Activated CD4-positive, alpha-beta T cell treated with anti-CD3 and anti-CD28 coated beads for 36 hours (primary cell): Measurements from ENCODE around the gene P3H2. TPM values are rescaled to one million over a fixed set of nuclear protein-coding genes. Genes with fewer than 3 reads are reported as not detected.
A peak's percentile ranks its signal among the peaks of the same experiment; 100 is the strongest.

ENCODE experiments used
- ATAC-seq: fragments of 200-7000 bp; cut with Tn5 transposase; one replicate; pipeline ENCODE4 v1.10.0; 2021; ENCODE audit warnings: mild to moderate bottlenecking, moderate library complexity
- CTCF ChIA-PET: fragments of 350-600 bp; sonication (Branson Sonifier 250); formaldehyde crosslinking; loops from one replicate; lab custom pipeline; 2021; ENCODE audit warnings: antibody characterized with exemption; lab: Charles Lee
- POLR2A ChIA-PET: fragments of 350-600 bp; sonication (Branson Sonifier 250); formaldehyde crosslinking; loops from one replicate; lab custom pipeline; 2021; ENCODE audit warnings: antibody characterized with exemption, inconsistent platforms; lab: Charles Lee
- DNase-seq: peaks from one replicate; pipeline ENCODE4 v3.0.0-alpha.2; 2020
- H3K27ac Mint-ChIP-seq: one replicate; pipeline ENCODE4 v1.8.0; 2021; ENCODE audit warnings: mixed read lengths
- H3K27me3 Mint-ChIP-seq: one replicate; pipeline ENCODE4 v1.8.0; 2021; ENCODE audit warnings: mixed read lengths
- H3K36me3 Mint-ChIP-seq: one replicate; pipeline ENCODE4 v1.8.0; 2021; ENCODE audit warnings: low read depth, mixed read lengths
- H3K4me1 Mint-ChIP-seq: one replicate; pipeline ENCODE4 v1.8.0; 2021; ENCODE audit warnings: mixed read lengths
- H3K4me3 Mint-ChIP-seq: one replicate; pipeline ENCODE4 v1.8.0; 2021; ENCODE audit warnings: mild to moderate bottlenecking, moderate library complexity, mixed read lengths
- H3K9me3 Mint-ChIP-seq: one replicate; pipeline ENCODE4 v1.8.0; 2021; ENCODE audit warnings: low read depth, mixed read lengths
- intact Hi-C, 2 experiments: fragments of 100-400 bp; cut with DNase I in 1 of 2; cut with micrococcal nuclease in 1 of 2; formaldehyde crosslinking; loops; one replicate each; pipeline versions ENCODE4 v1.14.2 to v1.15.1; 2022 to 2024; cut with DNase I, micrococcal nuclease
- total RNA-seq, 2 experiments: library from RNA; stranded (reverse); gene quantifications; one replicate each; pipeline ENCODE4 v1.2.3, GENCODE V29; 2021

The P3H2 gene
- total RNA-seq, 2 experiments from 2014 or later: not detected

DNA sequence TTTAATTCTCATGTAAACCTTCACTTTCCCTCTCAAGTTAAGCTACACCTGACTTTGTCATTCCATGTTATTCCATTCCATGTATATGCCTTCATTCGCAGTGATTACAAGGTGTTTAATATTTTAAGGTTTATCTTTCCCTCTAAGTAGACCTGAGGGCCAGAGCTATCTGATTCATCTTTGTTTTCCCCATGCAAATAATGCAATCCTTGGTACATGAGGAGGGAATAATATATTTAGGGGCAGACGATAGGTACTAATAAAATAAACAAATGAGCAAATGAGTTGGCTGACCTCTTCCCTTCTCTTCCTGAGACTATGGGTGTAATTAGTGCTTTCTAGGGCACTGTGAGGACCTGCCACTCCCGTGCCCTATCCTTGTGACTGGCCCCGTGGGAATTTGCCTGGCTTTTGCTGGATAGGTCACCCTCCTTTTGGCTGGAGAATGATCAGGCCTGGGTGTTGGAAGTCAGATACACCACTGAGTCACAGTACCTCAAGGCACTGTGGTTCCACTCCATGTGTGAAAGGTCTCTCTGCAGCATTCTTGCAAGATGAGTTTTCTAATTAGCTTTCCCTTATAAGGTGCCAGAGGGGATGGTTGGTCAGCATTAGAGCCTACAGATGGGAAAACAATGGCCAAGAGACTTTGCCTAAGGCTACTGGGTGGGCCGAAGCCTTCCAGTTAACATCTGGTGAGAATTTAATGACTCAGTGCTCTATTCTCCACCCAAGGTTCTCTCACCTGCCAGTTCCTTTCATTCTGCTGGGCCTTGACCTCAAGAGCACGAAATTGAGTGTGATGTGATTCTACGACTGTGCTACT is 183.2 kb downstream of the P3H2 start:
- intact Hi-C loops: no loop called here
- H3K36me3 Mint-ChIP-seq: no peaks in the 10 kb centered on the region
- H3K9me3 Mint-ChIP-seq: peaks cover 3% of the 10 kb centered on the region
- H3K27me3 Mint-ChIP-seq: peaks cover 2% of the 10 kb centered on the region
- H3K4me3 Mint-ChIP-seq: no peak overlapping the region
- ATAC-seq (no peak), DNase-seq (no peak)
- ChIA-PET POLR2A (no interaction called here), CTCF (interaction anchor here (0.7 to 1.9 kb wide), 3 partner anchors 11 to 768 kb away, joined by 3 to 9 read pairs (median 3); no protein-coding TSS in a partner anchor)
- peaks cover 6% of the 10 kb centered on the region for H3K4me1 Mint-ChIP-seq
- H3K27ac Mint-ChIP-seq: no peak overlapping the region

DNA sequence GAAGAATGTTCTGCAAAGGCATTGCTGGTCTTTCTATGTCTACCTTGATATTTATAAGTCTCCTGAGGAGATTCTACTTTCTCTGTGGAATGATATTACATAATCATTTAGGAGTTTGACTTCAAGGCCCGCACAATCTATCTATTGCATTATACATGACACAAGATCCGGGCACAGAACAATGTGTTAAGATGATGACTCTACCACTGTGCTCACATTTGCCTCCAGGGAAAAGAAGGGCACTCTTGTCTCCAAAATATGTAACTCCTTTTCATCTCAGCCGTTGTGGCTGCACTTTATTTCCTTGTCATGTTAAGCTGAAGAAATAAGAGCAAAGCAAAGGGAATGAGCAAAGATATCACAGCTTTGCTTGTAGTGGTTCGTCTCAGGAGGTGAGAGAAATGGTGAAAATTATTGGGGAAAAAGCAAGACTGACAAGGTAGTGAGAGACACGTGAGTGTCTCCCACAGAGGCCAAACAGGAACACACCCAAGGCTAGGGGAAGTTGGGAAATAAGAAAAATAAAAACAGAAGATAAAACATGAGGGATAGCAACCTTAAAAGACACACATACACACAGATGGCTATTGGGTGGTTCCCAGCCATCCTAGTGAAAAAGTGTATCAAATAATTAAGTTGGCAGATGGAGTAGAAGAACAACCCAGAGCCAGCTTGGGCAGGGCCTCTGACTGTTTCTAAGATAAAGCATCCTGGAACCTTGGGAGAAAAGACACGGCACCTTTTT is 184.3 kb downstream of the P3H2 start:
- no peaks in the 10 kb centered on the region for H3K4me1 Mint-ChIP-seq
- H3K36me3 Mint-ChIP-seq: no peaks in the 10 kb centered on the region
- peaks cover 2% of the 10 kb centered on the region for H3K27me3 Mint-ChIP-seq
- DNase-seq (no peak), ATAC-seq (no peak)
- intact Hi-C loops: no loop called here
- H3K9me3 Mint-ChIP-seq: peaks cover 3% of the 10 kb centered on the region
- ChIA-PET POLR2A (no interaction called here), CTCF (interaction anchor here (1.1 to 1.9 kb wide), 2 partner anchors 12 to 25 kb away, joined by 3 to 9 read pairs; no protein-coding TSS in a partner anchor)
- no peak overlapping the region for H3K27ac Mint-ChIP-seq
- no peak overlapping the region for H3K4me3 Mint-ChIP-seq

DNA sequence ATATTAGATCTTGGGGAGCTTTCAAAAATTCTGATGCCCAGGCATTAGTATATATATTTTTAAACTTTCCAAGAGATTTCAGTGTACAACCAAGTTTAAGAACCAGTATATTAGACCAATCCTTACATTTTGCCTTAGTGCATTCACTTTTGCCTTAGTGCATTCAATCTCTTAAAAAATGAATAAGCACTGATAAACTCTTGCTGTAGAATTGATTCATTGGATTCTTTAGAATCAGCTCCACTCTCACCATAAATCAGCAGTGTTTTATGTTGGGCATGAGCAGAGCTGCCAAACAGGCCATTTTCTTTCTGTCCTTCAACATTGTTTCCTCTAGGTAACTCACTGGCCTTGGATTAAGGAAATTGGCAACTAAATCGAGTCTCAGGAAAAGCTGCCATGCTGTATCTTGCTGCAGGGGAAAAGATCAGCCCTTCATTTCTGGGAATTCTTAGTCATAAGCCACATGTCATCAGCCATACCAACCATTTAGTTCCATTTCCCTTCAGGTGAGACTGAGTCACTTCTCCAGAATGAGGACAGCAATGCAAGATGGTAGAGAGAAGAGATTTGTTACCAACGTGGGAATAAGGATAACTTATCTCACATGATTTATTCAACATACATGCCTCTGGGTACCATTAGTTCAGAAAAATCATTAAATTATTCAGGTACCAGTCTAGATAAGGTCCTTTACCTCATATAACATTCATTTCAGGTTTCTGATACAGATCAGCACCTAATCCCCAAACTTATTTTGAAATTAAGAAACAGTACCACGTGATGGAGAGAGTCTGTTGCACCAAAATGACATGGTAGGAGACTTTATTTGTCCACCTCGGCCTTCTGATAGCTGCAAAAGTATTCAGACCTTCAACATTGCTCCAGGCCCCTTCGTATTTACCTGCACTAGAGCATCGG is 192.5 kb downstream of the P3H2 start:
- DNase-seq (no peak), ATAC-seq (peak; percentile 91)
- Mint-ChIP-seq H3K36me3 (no peaks in the 10 kb centered on the region), H3K27ac (peak overlapping the region; percentile 79), H3K27me3 (peaks cover 2% of the 10 kb centered on the region), H3K4me3 (no peak overlapping the region), H3K4me1 (peaks cover 26% of the 10 kb centered on the region), H3K9me3 (no peaks in the 10 kb centered on the region)
- intact Hi-C loops: loop anchor here (1.0 to 2.0 kb wide), 3 partner anchors 17 to 399 kb away; no protein-coding TSS in a partner anchor
- ChIA-PET CTCF (interaction anchor here (0.6 to 1.9 kb wide), 6 partner anchors 21 to 651 kb away, joined by 3 to 6 read pairs (median 4); no protein-coding TSS in a partner anchor), POLR2A (interaction anchor here (0.6 kb wide), 1 partner anchor 725 kb away, joined by 14 read pairs; no protein-coding TSS in a partner anchor)

- no peak overlapping the region for H3K27ac Mint-ChIP-seq
- no peaks in the 10 kb centered on the region for H3K36me3 Mint-ChIP-seq
- H3K4me3 Mint-ChIP-seq: no peak overlapping the region
- no peak for ATAC-seq
- ChIA-PET POLR2A (no interaction called here), CTCF (no interaction called here)
- DNase-seq: no peak
- H3K4me1 Mint-ChIP-seq: no peaks in the 10 kb centered on the region
- no peaks in the 10 kb centered on the region for H3K9me3 Mint-ChIP-seq
- H3K27me3 Mint-ChIP-seq: peaks cover 4% of the 10 kb centered on the region
- intact Hi-C loops: no loop called here
These were observed 198.9 kb downstream of the P3H2 start for GRCh38 chr3:189921770-189922169.

- ATAC-seq: peak; percentile 57
- ChIA-PET CTCF (no interaction called here), POLR2A (no interaction called here)
- DNase-seq: peak; percentile 11
- Mint-ChIP-seq H3K27ac (no peak overlapping the region), H3K4me3 (no peak overlapping the region), H3K9me3 (no peaks in the 10 kb centered on the region), H3K4me1 (peaks cover 1% of the 10 kb centered on the region), H3K36me3 (no peaks in the 10 kb centered on the region), H3K27me3 (peaks cover 11% of the 10 kb centered on the region)
- intact Hi-C loops: no loop called here
These were observed 205.9 kb downstream of the P3H2 start for GRCh38 chr3:189914799-189915198.

DNA sequence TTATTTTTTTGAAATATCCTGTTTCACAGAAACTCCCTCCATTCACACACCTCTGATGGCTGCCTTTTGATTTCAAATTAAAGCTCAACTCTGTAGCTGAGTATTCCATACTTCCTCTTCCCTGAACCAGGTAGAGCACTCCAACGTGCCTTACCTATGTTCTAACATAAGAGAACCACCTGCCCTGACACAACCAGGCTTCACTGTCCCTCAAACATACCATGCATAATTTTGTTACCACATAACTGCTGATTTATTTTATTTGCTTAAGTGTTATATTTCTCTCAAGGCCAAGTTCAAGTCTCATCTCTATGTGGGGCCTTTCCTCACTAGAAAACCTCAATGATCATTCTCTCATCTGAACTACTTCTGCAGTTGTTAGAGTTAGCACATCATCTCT is 209.7 kb downstream of the P3H2 start:
- intact Hi-C loops: no loop called here
- no peak for ATAC-seq
- Mint-ChIP-seq H3K4me3 (no peak overlapping the region), H3K27me3 (peaks cover 12% of the 10 kb centered on the region), H3K36me3 (no peaks in the 10 kb centered on the region), H3K9me3 (no peaks in the 10 kb centered on the region), H3K4me1 (peaks cover 1% of the 10 kb centered on the region), H3K27ac (no peak overlapping the region)
- ChIA-PET POLR2A (no interaction called here), CTCF (interaction anchor here (0.6 kb wide), 1 partner anchor 200 kb away, joined by 3 read pairs; no protein-coding TSS in a partner anchor)
- no peak for DNase-seq

DNA sequence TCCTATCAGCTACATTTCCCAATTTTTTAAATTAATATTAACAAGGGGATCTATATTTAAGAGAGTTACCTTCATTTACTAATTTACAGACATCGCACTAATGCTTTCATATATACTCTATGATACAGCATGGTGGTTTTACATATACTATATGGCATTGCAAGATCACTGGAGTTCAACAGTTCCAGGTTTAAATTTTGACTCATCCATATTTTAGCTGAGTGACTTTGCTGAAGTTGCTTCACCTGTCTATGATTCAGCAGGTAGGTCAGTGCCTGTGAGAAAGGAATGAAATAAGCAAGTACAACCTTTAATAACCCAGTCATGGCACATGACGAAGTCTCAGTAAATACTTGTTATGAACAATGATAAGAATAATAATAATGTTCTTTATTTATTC is 211.1 kb downstream of the P3H2 start:
- Mint-ChIP-seq H3K9me3 (no peaks in the 10 kb centered on the region), H3K36me3 (no peaks in the 10 kb centered on the region), H3K4me1 (no peaks in the 10 kb centered on the region), H3K27ac (no peak overlapping the region), H3K4me3 (no peak overlapping the region), H3K27me3 (peaks cover 7% of the 10 kb centered on the region)
- POLR2A ChIA-PET: no interaction called here
- CTCF ChIA-PET: no interaction called here
- ATAC-seq: no peak
- DNase-seq: no peak
- intact Hi-C loops: no loop called here

GRCh38 chr3:189909139-189909538 is 211.6 kb downstream of the P3H2 start:
- ATAC-seq (no peak), DNase-seq (no peak)
- no peak overlapping the region for H3K4me3 Mint-ChIP-seq
- intact Hi-C loops: no loop called here
- ChIA-PET CTCF (no interaction called here), POLR2A (no interaction called here)
- no peak overlapping the region for H3K27ac Mint-ChIP-seq
- H3K9me3 Mint-ChIP-seq: no peaks in the 10 kb centered on the region
- H3K4me1 Mint-ChIP-seq: no peaks in the 10 kb centered on the region
- no peaks in the 10 kb centered on the region for H3K36me3 Mint-ChIP-seq
- H3K27me3 Mint-ChIP-seq: peaks cover 7% of the 10 kb centered on the region

GRCh38 chr3:189908646-189909045 is 212.1 kb downstream of the P3H2 start:
- Mint-ChIP-seq H3K4me3 (no peak overlapping the region), H3K9me3 (no peaks in the 10 kb centered on the region), H3K36me3 (no peaks in the 10 kb centered on the region), H3K4me1 (no peaks in the 10 kb centered on the region), H3K27me3 (peaks cover 7% of the 10 kb centered on the region), H3K27ac (no peak overlapping the region)
- ChIA-PET CTCF (no interaction called here), POLR2A (interaction anchor here (0.6 kb wide), 1 partner anchor 9 kb away, joined by 3 read pairs; no protein-coding TSS in a partner anchor)
- DNase-seq (no peak), ATAC-seq (no peak)
- intact Hi-C loops: no loop called here

GRCh38 chr3:189907803-189908202 is 212.9 kb downstream of the P3H2 start:
- intact Hi-C loops: no loop called here
- no peak overlapping the region for H3K4me3 Mint-ChIP-seq
- ChIA-PET CTCF (interaction anchor here (0.9 kb wide), 1 partner anchor 53 kb away, joined by 3 read pairs; no protein-coding TSS in a partner anchor), POLR2A (no interaction called here)
- peaks cover 7% of the 10 kb centered on the region for H3K27me3 Mint-ChIP-seq
- ATAC-seq (no peak), DNase-seq (no peak)
- no peak overlapping the region for H3K27ac Mint-ChIP-seq
- H3K9me3 Mint-ChIP-seq: no peaks in the 10 kb centered on the region
- H3K36me3 Mint-ChIP-seq: no peaks in the 10 kb centered on the region
- H3K4me1 Mint-ChIP-seq: no peaks in the 10 kb centered on the region
